ENCODE measurements around the gene ATXN2. TPM values are rescaled to one million over a fixed set of nuclear protein-coding genes. Genes with fewer than 3 reads are reported as not detected.

ATXN2 gene
- total and polyA plus RNA-seq, 2 of the 4 experiments (the other 2 are of a cell fraction), result 12.4 to 66.5 TPM

GRCh38 chr12:111419784-111420183 is 179.3 kb downstream of the ATXN2 start:
- H3K4ac ChIP-seq (ENCODE audit: low read depth, low read length), result no peak overlapping the region
- dilution Hi-C loops (cut with HindIII; ENCODE audit: low sequenced_read_pairs, unreplicated experiment), result no loop called here
- no TSS peak for BruUV-seq (replicated peaks)
- no peak overlapping the region for H2BK15ac ChIP-seq (ENCODE audit: low read depth, low read length)
- peaks cover 35 to 69% of the 10 kb centered on the region in 2 experiments for H3K79me1 ChIP-seq (ENCODE audit: low read depth in 1 of 2, low read length in 2 of 2)
- no peak overlapping the region for H2AK9ac ChIP-seq (replicated peaks; ENCODE audit: low read depth, low read length, poor library complexity)
- H3K18ac ChIP-seq (ENCODE audit: low read depth, low read length), result no peak overlapping the region
- no peak overlapping the region for H3K27ac ChIP-seq (ENCODE audit: insufficient read depth, low read length)
- no peak overlapping the region for H2AFZ ChIP-seq (replicated peaks; ENCODE audit: low read length, poor library complexity)
- TF ChIP-seq NFE2L2 (IDR thresholded peaks at IDR 0.05; ENCODE audit: low read depth, low read length), result no peak
- TF ChIP-seq CTCF (conservative IDR thresholded peaks at IDR 0.05; ENCODE audit: low read depth, low read length), result no peak
- TF ChIP-seq MXI1 (IDR thresholded peaks at IDR 0.05; ENCODE audit: borderline replicate concordance, low read depth, low read length), result no peak
- no peak for TF ChIP-seq RAD21 (IDR thresholded peaks at IDR 0.05; ENCODE audit: low read length)
- TF ChIP-seq POLR2A (IDR thresholded peaks at IDR 0.05; ENCODE audit: low read depth, low read length), result no peak
- TF ChIP-seq MAZ (IDR thresholded peaks at IDR 0.05; ENCODE audit: borderline replicate concordance, low read depth, low read length), result no peak
- TF ChIP-seq RFX5 (IDR thresholded peaks at IDR 0.05; ENCODE audit: low read depth, low read length), result no peak
- no peak overlapping the region for H2AK5ac ChIP-seq (ENCODE audit: low read depth, low read length)
- H3K56ac ChIP-seq (ENCODE audit: extremely low read depth, insufficient read depth, low read length), result no peak overlapping the region
- H4K20me1 ChIP-seq (ENCODE audit: insufficient read depth, low read length), result peaks cover 34% of the 10 kb centered on the region
- ChIA-PET POLR2A (ENCODE audit: unreplicated experiment) (no interaction called here), CTCF (no interaction called here)
- H3K9me1 ChIP-seq (ENCODE audit: insufficient read depth, low read length), result peaks cover 11% of the 10 kb centered on the region
- ATAC-seq (ENCODE audit: low read depth), result no peak
- H2BK120ac ChIP-seq (ENCODE audit: low read depth, low read length), result no peak overlapping the region
- no peak overlapping the region for H2BK5ac ChIP-seq (ENCODE audit: low read depth, low read length, poor library complexity, severe bottlenecking)
- no peak overlapping the region for H2BK20ac ChIP-seq (ENCODE audit: low read depth, low read length)
- H3K36me3 ChIP-seq (ENCODE audit: control insufficient read depth, insufficient read depth, low read length), result peaks cover 19% of the 10 kb centered on the region
- H3K23ac ChIP-seq (ENCODE audit: low read depth, low read length), result no peak overlapping the region
- no peak overlapping the region for H4K8ac ChIP-seq (ENCODE audit: low read depth in 2 of 2, low read length in 2 of 2)
- no CpG with 5 or more reads among the region's 5 CpGs for WGBS, 2 experiments (ENCODE audit: extremely low coverage in 2 of 2, insufficient read length in 1 of 2)
- intact Hi-C loops (cut with micrococcal nuclease), result no loop called here
- no peak for DNase-seq
- no peak overlapping the region for H3K14ac ChIP-seq (replicated peaks; ENCODE audit: low read depth, low read length)
- H3K9ac ChIP-seq (ENCODE audit: low read depth, low read length), result no peak overlapping the region
- H3K9me3 ChIP-seq (ENCODE audit: control insufficient read depth, insufficient read depth, low read length), result no peaks in the 10 kb centered on the region
- in situ Hi-C loops (cut with MboI; ENCODE audit: low sequenced_read_pairs), result no loop called here
- no peaks in the 10 kb centered on the region for H3K4me1 ChIP-seq (ENCODE audit: control insufficient read depth, insufficient read depth, low read length)
- no peak overlapping the region for H3K4me3 ChIP-seq (ENCODE audit: insufficient read depth, low read depth, low read length)
- no peak overlapping the region for H4K91ac ChIP-seq (ENCODE audit: insufficient read depth, low read depth, low read length)
- no peak overlapping the region for H4K5ac ChIP-seq (ENCODE audit: low read depth, low read length)
- no peak overlapping the region for H3K4me2 ChIP-seq (ENCODE audit: low read depth, low read length)
- no peaks in the 10 kb centered on the region for H3K27me3 ChIP-seq (ENCODE audit: control insufficient read depth, insufficient read depth, low read length)
